HepG2 (cell line): ENCODE measurements around the gene LSM6. TPM values are rescaled to one million over a fixed set of nuclear protein-coding genes. Genes with fewer than 3 reads are reported as not detected.

Source experiments
- ATAC-seq: fragments of 200-7000 bp; cut with Tn5 transposase; 3 replicates; pipeline ENCODE4 v1.9.1; 2020; ENCODE audit warnings: mild to moderate bottlenecking, moderate library complexity
- BruUV-seq: library from RNA; stranded (reverse); fragments of 400-500 nt; replicated peaks from 2 replicates; lab custom pipeline; 2021; lab: Mats Ljungman, UMichigan
- CTCF ChIA-PET: fragments of 300-600 bp; formaldehyde crosslinking; extraction: SDS; loops from one replicate; lab custom pipeline; 2021; ENCODE audit warnings: low total read pairs, inconsistent platforms, low intra/inter-chr PET ratio; lab: Yijun Ruan, JAX
- POLR2A ChIA-PET: fragments of 350-600 bp; sonication (Branson Sonifier 250); formaldehyde crosslinking; loops from one replicate; lab custom pipeline; 2020; ENCODE audit warnings: antibody characterized with exemption, inconsistent platforms; lab: Yijun Ruan, JAX
- DNase-seq: peaks from one replicate; pipeline ENCODE4 v3.0.0-alpha.2; 2015; ENCODE audit warnings: low spot score
- FAIRE-seq: peaks from 3 replicates; lab custom pipeline; 2011; peaks lifted over from hg19 to GRCh38; lab: Jason Lieb, UNC
- H2AFZ ChIP-seq: one replicate; pipeline ENCODE4 v1.6.1; 2011; ENCODE audit warnings: low read length, inconsistent platforms
- H3K27ac ChIP-seq: fragments of 300-600 bp; 3 replicates; pipeline ENCODE4 v1.8.0; 2011; ENCODE audit warnings: mixed run types, mild to moderate bottlenecking, mixed read lengths, low read length, inconsistent platforms; ENCODE audit not compliant: insufficient read depth; ENCODE audit errors: extremely low read length
- H3K27me3 ChIP-seq, 2 experiments: fragments of 200-600 bp in 1 of 2; 2 replicates in 1 of 2; 3 replicates in 1 of 2; pipeline versions ENCODE4 v1.6.0 to v1.8.0; 2011; ENCODE audit warnings: low read length in 2 of 2, mild to moderate bottlenecking in 2 of 2, moderate library complexity in 2 of 2, inconsistent platforms in 1 of 2; ENCODE audit not compliant: insufficient read depth in 2 of 2, control insufficient read depth in 1 of 2
- H3K36me3 ChIP-seq, 2 experiments: fragments of 200-600 bp in 1 of 2; replicated peaks in 1 of 2; 2 replicates in 1 of 2; 3 replicates in 1 of 2; pipeline versions ENCODE4 v1.5.1 to v1.8.0; 2011; ENCODE audit warnings: low read length in 2 of 2, inconsistent platforms in 1 of 2; ENCODE audit not compliant: insufficient read depth in 2 of 2, control insufficient read depth in 1 of 2
- H3K4me1 ChIP-seq: 2 replicates; pipeline ENCODE4 v1.5.1; 2012; ENCODE audit warnings: low read length, inconsistent platforms; ENCODE audit not compliant: insufficient read depth
- H3K4me2 ChIP-seq: 2 replicates; pipeline ENCODE4 v1.6.0; 2011; ENCODE audit warnings: low read depth, low read length, inconsistent platforms
- H3K4me3 ChIP-seq, 3 experiments: fragments of 200-600 bp in 1 of 3; sonication (generic), shearing (Covaris generic) in 1 of 3; replicated peaks in 1 of 3; 2 replicates each; pipeline ENCODE4 v1.5.1; 2011 to 2016; ENCODE audit warnings: low read length in 3 of 3, inconsistent platforms in 2 of 3, low read depth in 2 of 3, mild to moderate bottlenecking in 2 of 3, control low read depth in 1 of 3, mixed read lengths in 1 of 3; ENCODE audit not compliant: insufficient read depth in 1 of 3
- H3K79me2 ChIP-seq: one replicate; pipeline ENCODE4 v1.6.1; 2011; ENCODE audit warnings: low read length, inconsistent platforms; ENCODE audit not compliant: insufficient read depth
- H3K9ac ChIP-seq: 2 replicates; pipeline ENCODE4 v1.6.0; 2011; ENCODE audit warnings: mild to moderate bottlenecking, low read depth, low read length, inconsistent platforms; ENCODE audit not compliant: insufficient read depth
- H3K9me3 ChIP-seq: 2 replicates; pipeline ENCODE4 v1.5.1; 2012; ENCODE audit warnings: mild to moderate bottlenecking, low read length
- H4K20me1 ChIP-seq: 2 replicates; pipeline ENCODE4 v1.6.0; 2011; ENCODE audit warnings: inconsistent platforms, mild to moderate bottlenecking, low read length, moderate library complexity; ENCODE audit not compliant: insufficient read depth
- ATAD3A ChIP-seq: sonication (generic); formaldehyde crosslinking; IDR thresholded peaks from 2 replicates; pipeline ENCODE4 v1.4.0; 2020; ENCODE audit warnings: missing genetic modification reagents
- CAMTA2 ChIP-seq: sonication (generic); formaldehyde crosslinking; IDR thresholded peaks from 2 replicates; pipeline ENCODE4 v1.4.0; 2020; ENCODE audit warnings: mild to moderate bottlenecking, missing genetic modification reagents, borderline replicate concordance
- FOXM1 ChIP-seq: sonication (generic); formaldehyde crosslinking; IDR thresholded peaks from 2 replicates; pipeline ENCODE4 v1.5.0; 2020; ENCODE audit warnings: missing genetic modification reagents
- HNF1B ChIP-seq: sonication (generic); formaldehyde crosslinking; IDR thresholded peaks from 2 replicates; pipeline ENCODE4 v1.5.1; 2020; ENCODE audit warnings: mild to moderate bottlenecking, moderate library complexity, missing genetic modification reagents
- HNRNPUL1 ChIP-seq: fragments of 200-400 bp; formaldehyde crosslinking; IDR thresholded peaks from 2 replicates; pipeline ENCODE4 v1.6.1; 2017; ENCODE audit warnings: low read depth, mild to moderate bottlenecking, low read length, moderate library complexity
- MAFF ChIP-seq: IDR thresholded peaks from 2 replicates; pipeline ENCODE4 v1.6.1; 2011; ENCODE audit warnings: low read depth, low read length, improper control_type of control experiment
- SAFB2 ChIP-seq: sonication (generic); formaldehyde crosslinking; IDR thresholded peaks from 2 replicates; pipeline ENCODE4 v1.5.1; 2020; ENCODE audit warnings: missing genetic modification reagents, low read depth, mild to moderate bottlenecking, borderline replicate concordance
- SIX1 ChIP-seq: sonication (generic); formaldehyde crosslinking; IDR thresholded peaks from 2 replicates; pipeline ENCODE4 v1.4.0; 2020; ENCODE audit warnings: missing genetic modification reagents, borderline replicate concordance
- SRY ChIP-seq: sonication (generic); formaldehyde crosslinking; IDR thresholded peaks from 2 replicates; pipeline ENCODE4 v1.8.0; 2022; ENCODE audit warnings: mild to moderate bottlenecking, missing genetic modification reagents
- ZBTB38 ChIP-seq: sonication (generic); formaldehyde crosslinking; IDR thresholded peaks from 2 replicates; pipeline ENCODE4 v1.5.1; 2020; ENCODE audit warnings: mild to moderate bottlenecking, missing genetic modification reagents
- ZBTB44 ChIP-seq: sonication (generic); formaldehyde crosslinking; IDR thresholded peaks from 2 replicates; pipeline ENCODE4 v1.4.0; 2020; ENCODE audit warnings: missing genetic modification reagents
- ZNF12 ChIP-seq: sonication (generic); formaldehyde crosslinking; IDR thresholded peaks from 2 replicates; pipeline ENCODE4 v1.5.0; 2020; ENCODE audit warnings: missing genetic modification reagents
- ZNF3 ChIP-seq: IDR thresholded peaks from 2 replicates; pipeline ENCODE4 v1.7.0; 2017; ENCODE audit warnings: inconsistent platforms
- ZNF567 ChIP-seq: sonication (generic); formaldehyde crosslinking; IDR thresholded peaks from 2 replicates; pipeline ENCODE4 v1.8.1; 2023; ENCODE audit warnings: mild to moderate bottlenecking, missing genetic modification reagents, borderline replicate concordance
- ZNF777 ChIP-seq: sonication (generic); formaldehyde crosslinking; IDR thresholded peaks from 2 replicates; pipeline ENCODE4 v1.4.0; 2020; ENCODE audit warnings: missing genetic modification reagents
- ZZZ3 ChIP-seq: sonication (generic); formaldehyde crosslinking; IDR thresholded peaks from 2 replicates; pipeline ENCODE4 v1.4.0; 2020; ENCODE audit warnings: missing genetic modification reagents, mild to moderate bottlenecking, borderline replicate concordance
- WGBS: methylation state at CpG from one replicate; pipeline ENCODE4 v1.1.6; 2017; ENCODE audit warnings: low lambda C conversion rate; 5-methylcytosine and 5-hydroxymethylcytosine counted together
- in situ Hi-C: cut with HindIII; loops from 2 replicates; pipeline ENCODE4 v1.10.0; 2017; ENCODE audit warnings: low pct_unique_long_range_greater_than_20kb; ENCODE audit not compliant: extremely low pct_ligation_motif_present
- intact Hi-C: fragments of 100-400 bp; cut with micrococcal nuclease; formaldehyde crosslinking; loops from one replicate; pipeline ENCODE4 v1.10.0; 2022; ENCODE audit not compliant: unreplicated experiment
- polyA plus RNA-seq, 8 experiments: library from polyadenylated mRNA; depleted of rRNA in 3 of 8; stranded (reverse) in 7 of 8; unstranded in 1 of 8; fragments of >200 nt; fragmentation: Illumina TruSeq in 4 of 8; extraction: Trizol in 4 of 8; gene quantifications; 2 replicates each; pipeline versions ENCODE4 v1.2.1 to v1.2.3, GENCODE V29; 2011 to 2016; ENCODE audit warnings: low read depth in 4 of 8, missing spikeins in 1 of 8, mixed read lengths in 1 of 8; ENCODE audit not compliant: insufficient read depth in 1 of 8
- total RNA-seq, 5 experiments: library from RNA; depleted of rRNA; stranded (reverse); fragments of >200 nt; fragmentation: Illumina TruSeq; extraction: Trizol; gene quantifications; 2 replicates each; pipeline ENCODE4 v1.2.3, GENCODE V29; 2016; ENCODE audit warnings: low read depth in 1 of 5

LSM6 gene
- total and polyA plus RNA-seq, 2 of the 13 experiments (the other 11 are each of a cell fraction or from before 2014, with no cell fraction given) = 14.6 to 83.3 TPM

GRCh38 chr4:146182443-146182842 lies 6.9 kb downstream of the LSM6 start:
- intact Hi-C loops = no loop called here
- CTCF ChIA-PET = no interaction called here
- ATAC-seq = no peak

GRCh38 chr4:146183209-146183608 lies 7.7 kb downstream of the LSM6 start:
- Histone ChIP-seq H3K27me3 (no peaks in the 10 kb centered on the region), H2AFZ (no peak overlapping the region), H3K4me1 (0 out of 2 replicates have a peak, but pooled peaks cover 13% of the 10 kb centered on the region), H3K9ac (no peak overlapping the region), H3K4me3 (no peak overlapping the region), H3K4me2 (no peak overlapping the region), H3K27ac (no peak overlapping the region), H3K9me3 (no peaks in the 10 kb centered on the region), H3K79me2 (peaks cover 7% of the 10 kb centered on the region), H3K36me3 (peaks cover 4 to 33% of the 10 kb centered on the region in 2 experiments; a peak in 3 of 5 replicates), H4K20me1 (no peaks in the 10 kb centered on the region; the same call in 1 of the 2 replicates)
- DNase-seq (no peak), ATAC-seq (no peak), FAIRE-seq (no peak)
- ChIA-PET CTCF (no interaction called here), POLR2A (no interaction called here)
- 95% methylated on average over 2 of the region's 2 CpGs for WGBS
- BruUV-seq = no TSS peak
- intact Hi-C loops (no loop called here), in situ Hi-C loops (no loop called here)
- TF ChIP-seq ZBTB44 (no peak), HNF1B (CRISPR knock-in tag) (no peak), ZNF12 (CRISPR knock-in tag) (no peak), ZBTB38 (CRISPR knock-in tag) (no peak), ZNF3 (no peak), SIX1 (CRISPR knock-in tag) (no peak), SAFB2 (CRISPR knock-in tag) (no peak), ZNF777 (CRISPR knock-in tag) (no peak), FOXM1 (no peak), CAMTA2 (CRISPR knock-in tag) (no peak), ATAD3A (CRISPR knock-in tag) (no peak), MAFF (no peak), HNRNPUL1 (no peak), SRY (CRISPR knock-in tag) (no peak), ZNF567 (CRISPR knock-in tag) (no peak)

More at GRCh38 chr4:146182443-146182842, 6.9 kb downstream of the LSM6 start:
- TF ChIP-seq ZZZ3 (CRISPR knock-in tag) = no peak
- Histone ChIP-seq H3K79me2 (peaks cover 12% of the 10 kb centered on the region), H3K9ac (no peak overlapping the region), H3K4me2 (no peak overlapping the region), H3K36me3 (peaks cover 4 to 29% of the 10 kb centered on the region in 2 experiments; a peak in 2 of 5 replicates), H3K27ac (no peak overlapping the region), H2AFZ (no peak overlapping the region), H3K4me1 (0 out of 2 replicates have a peak, but pooled peaks cover 19% of the 10 kb centered on the region), H3K4me3 (no peak overlapping the region), H3K27me3 (no peaks in the 10 kb centered on the region), H3K9me3 (no peaks in the 10 kb centered on the region), H4K20me1 (no peaks in the 10 kb centered on the region; the same call in 1 of the 2 replicates)
- POLR2A ChIA-PET = no interaction called here
- FAIRE-seq (no peak), DNase-seq (no peak)
- no TSS peak for BruUV-seq
- 99% methylated on average over 3 of the region's 3 CpGs for WGBS
- in situ Hi-C loops = no loop called here
